Measurements from ENCODE around the gene ZNF385C. TPM values are rescaled to one million over a fixed set of nuclear protein-coding genes. Genes with fewer than 3 reads are reported as not detected.

The ZNF385C gene
- total RNA-seq, 1 experiment from 2014 or later: 2.8 TPM

- H3K4me2 ChIP-seq (ENCODE audit: insufficient read depth, insufficient read length, low read length): no peak overlapping the region
- H2BK15ac ChIP-seq (ENCODE audit: low read depth, low read length): no peak overlapping the region
- no peak overlapping the region for H3K18ac ChIP-seq (ENCODE audit: insufficient read length, low read depth, low read length)
- no peaks in the 10 kb centered on the region for H3K27me3 ChIP-seq (ENCODE audit: insufficient read depth, low read length)
- H2AFZ ChIP-seq (ENCODE audit: low read length): no peak overlapping the region
- no peak overlapping the region for H3K14ac ChIP-seq (ENCODE audit: insufficient read depth, low read length)
- H2BK120ac ChIP-seq (ENCODE audit: low read depth, low read length, poor library complexity, severe bottlenecking): no peak overlapping the region
- no peak overlapping the region for H2BK20ac ChIP-seq (ENCODE audit: low read depth, low read length, poor library complexity, severe bottlenecking)
- Mint-ChIP-seq H3K36me3 (ENCODE audit: insufficient read depth in 1 of 3, low read depth in 3 of 3) (no peaks in the 10 kb centered on the region), H3K9me3 (no peaks in the 10 kb centered on the region), H3K27ac (no peak overlapping the region), H3K4me3 (no peak overlapping the region), H3K27me3 (ENCODE audit: low read depth) (peaks cover 16% of the 10 kb centered on the region), H3K4me1 (peaks cover 5 to 23% of the 10 kb centered on the region in 2 experiments)
- H2AK5ac ChIP-seq (ENCODE audit: insufficient read length, low read length): no peak overlapping the region
- H4K20me1 ChIP-seq (ENCODE audit: control insufficient read depth, insufficient read depth, insufficient read length): no peaks in the 10 kb centered on the region
- no peak overlapping the region for H2BK5ac ChIP-seq (ENCODE audit: insufficient read length, low read length)
- no peaks in the 10 kb centered on the region for H3K23me2 ChIP-seq (ENCODE audit: insufficient read length, low read depth, low read length, poor library complexity, severe bottlenecking)
- no peaks in the 10 kb centered on the region for H3K4me1 ChIP-seq (ENCODE audit: insufficient read depth, low read length)
- H3K23ac ChIP-seq (ENCODE audit: insufficient read length, low read depth, low read length): no peak overlapping the region
- no peaks in the 10 kb centered on the region for H3K79me1 ChIP-seq (ENCODE audit: insufficient read depth, low read depth, low read length, poor library complexity, severe bottlenecking)
- no peaks in the 10 kb centered on the region for H3K9me3 ChIP-seq (ENCODE audit: control insufficient read depth, low read depth, low read length)
- H3K27ac ChIP-seq (ENCODE audit: insufficient read length, low read depth, low read length): no peak overlapping the region
- no peak overlapping the region for H4K8ac ChIP-seq (replicated peaks; ENCODE audit: insufficient read length, low read depth, low read length)
- no peak for DNase-seq
- H2BK12ac ChIP-seq (ENCODE audit: insufficient read length, low read depth, low read length): no peak overlapping the region
- H4K5ac ChIP-seq (ENCODE audit: insufficient read length, low read depth, low read length): no peak overlapping the region
- no peak for TF ChIP-seq CTCF (conservative IDR thresholded peaks at IDR 0.05)
- no CpG with 5 or more reads among the region's 8 CpGs for WGBS (ENCODE audit: extremely low coverage, insufficient read length, low lambda C conversion rate)
- no peak overlapping the region for H3K4ac ChIP-seq (ENCODE audit: low read depth, low read length)
- H4K91ac ChIP-seq (ENCODE audit: insufficient read length, low read depth, low read length): no peak overlapping the region
- H3T11ph ChIP-seq (ENCODE audit: low read length): no peak overlapping the region
- H3K9ac ChIP-seq (ENCODE audit: extremely low read depth, insufficient read length, low read length): no peak overlapping the region
- no peak overlapping the region for H3K56ac ChIP-seq (ENCODE audit: insufficient read length, low read depth, low read length)
- no peaks in the 10 kb centered on the region for H3K79me2 ChIP-seq (ENCODE audit: insufficient read depth, low read length)
Measured at GRCh38 chr17:42090964-42091790, 7.1 kb downstream of the ZNF385C start.

Data from H9 (cell line).